Activated naive CD8-positive, alpha-beta T cell treated with anti-CD3 and anti-CD28 coated beads for 36 hours (primary cell): Measurements from ENCODE around the gene TMTC3. TPM values are rescaled to one million over a fixed set of nuclear protein-coding genes. Genes with fewer than 3 reads are reported as not detected.

ENCODE experiments used
- DNase-seq: peaks from one replicate; pipeline ENCODE4 v3.0.0; 2021
- H3K27ac Mint-ChIP-seq: one replicate; pipeline ENCODE4 v1.8.0; 2022; ENCODE audit warnings: mild to moderate bottlenecking, moderate library complexity, mixed read lengths
- H3K27me3 Mint-ChIP-seq: one replicate; pipeline ENCODE4 v1.8.0; 2022; ENCODE audit warnings: mild to moderate bottlenecking, mixed read lengths
- H3K36me3 Mint-ChIP-seq: one replicate; pipeline ENCODE4 v1.8.0; 2021; ENCODE audit warnings: mild to moderate bottlenecking, mixed read lengths
- H3K4me1 Mint-ChIP-seq: one replicate; pipeline ENCODE4 v1.8.0; 2021; ENCODE audit warnings: mixed read lengths
- H3K4me3 Mint-ChIP-seq: one replicate; pipeline ENCODE4 v1.8.0; 2022; ENCODE audit warnings: mild to moderate bottlenecking, moderate library complexity, mixed read lengths
- H3K9me3 Mint-ChIP-seq: one replicate; pipeline ENCODE4 v1.8.0; 2022; ENCODE audit warnings: mixed read lengths
- total RNA-seq, 2 experiments: library from RNA; stranded (reverse); gene quantifications; one replicate each; pipeline ENCODE4 v1.2.3, GENCODE V29; 2021

TMTC3 gene
- total RNA-seq, 2 experiments from 2014 or later, result 4.7 to 4.9 TPM

- Mint-ChIP-seq H3K36me3 (no peaks in the 10 kb centered on the region), H3K9me3 (peaks cover 4% of the 10 kb centered on the region), H3K4me3 (no peak overlapping the region), H3K27me3 (no peaks in the 10 kb centered on the region), H3K27ac (no peak overlapping the region), H3K4me1 (no peaks in the 10 kb centered on the region)
- DNase-seq, result no peak
Measured at GRCh38 chr12:88227263-88227662, 85.2 kb downstream of the TMTC3 start.

- no peaks in the 10 kb centered on the region for H3K4me1 Mint-ChIP-seq
- DNase-seq, result no peak
- H3K27me3 Mint-ChIP-seq, result no peaks in the 10 kb centered on the region
- H3K4me3 Mint-ChIP-seq, result no peak overlapping the region
- H3K36me3 Mint-ChIP-seq, result no peaks in the 10 kb centered on the region
- peaks cover 4% of the 10 kb centered on the region for H3K9me3 Mint-ChIP-seq
- H3K27ac Mint-ChIP-seq, result no peak overlapping the region
Measured at GRCh38 chr12:88227871-88228270, 85.8 kb downstream of the TMTC3 start.

- Mint-ChIP-seq H3K36me3 (no peaks in the 10 kb centered on the region), H3K4me3 (no peak overlapping the region), H3K27me3 (no peaks in the 10 kb centered on the region), H3K4me1 (no peaks in the 10 kb centered on the region), H3K9me3 (peaks cover 4% of the 10 kb centered on the region), H3K27ac (no peak overlapping the region)
- DNase-seq, result no peak
Measured at GRCh38 chr12:88228720-88229119, 86.6 kb downstream of the TMTC3 start.

GRCh38 chr12:88230271-88230670, 88.2 kb downstream of the TMTC3 start:
- Mint-ChIP-seq H3K27ac (no peak overlapping the region), H3K4me3 (no peak overlapping the region), H3K4me1 (no peaks in the 10 kb centered on the region), H3K36me3 (no peaks in the 10 kb centered on the region), H3K27me3 (no peaks in the 10 kb centered on the region), H3K9me3 (peaks cover 4% of the 10 kb centered on the region)
- no peak for DNase-seq

GRCh38 chr12:88235183-88235833, 93.2 kb downstream of the TMTC3 start:
- Mint-ChIP-seq H3K27me3 (no peaks in the 10 kb centered on the region), H3K4me1 (peaks cover 4% of the 10 kb centered on the region), H3K9me3 (peaks cover 6% of the 10 kb centered on the region), H3K27ac (no peak overlapping the region), H3K4me3 (no peak overlapping the region), H3K36me3 (peaks cover 2% of the 10 kb centered on the region)
- peak; percentile 14 for DNase-seq

GRCh38 chr12:88237954-88238353, 95.8 kb downstream of the TMTC3 start:
- Mint-ChIP-seq H3K27me3 (peaks cover 1% of the 10 kb centered on the region), H3K36me3 (peaks cover 2% of the 10 kb centered on the region), H3K4me1 (peaks cover 10% of the 10 kb centered on the region), H3K4me3 (no peak overlapping the region), H3K9me3 (peaks cover 6% of the 10 kb centered on the region), H3K27ac (no peak overlapping the region)
- no peak for DNase-seq

GRCh38 chr12:88238406-88238805, 96.3 kb downstream of the TMTC3 start:
- no peak overlapping the region for H3K4me3 Mint-ChIP-seq
- peaks cover 2% of the 10 kb centered on the region for H3K36me3 Mint-ChIP-seq
- H3K27ac Mint-ChIP-seq, result no peak overlapping the region
- peaks cover 5% of the 10 kb centered on the region for H3K27me3 Mint-ChIP-seq
- peaks cover 6% of the 10 kb centered on the region for H3K9me3 Mint-ChIP-seq
- no peak for DNase-seq
- H3K4me1 Mint-ChIP-seq, result peaks cover 10% of the 10 kb centered on the region

GRCh38 chr12:88241862-88242570, 99.9 kb downstream of the TMTC3 start:
- no peak overlapping the region for H3K4me3 Mint-ChIP-seq
- peaks cover 4% of the 10 kb centered on the region for H3K9me3 Mint-ChIP-seq
- no peak for DNase-seq
- H3K36me3 Mint-ChIP-seq, result peaks cover 2% of the 10 kb centered on the region
- H3K27ac Mint-ChIP-seq, result peak overlapping the region; percentile 68
- peaks cover 10% of the 10 kb centered on the region for H3K4me1 Mint-ChIP-seq
- peaks cover 12% of the 10 kb centered on the region for H3K27me3 Mint-ChIP-seq

- peaks cover 4% of the 10 kb centered on the region for H3K9me3 Mint-ChIP-seq
- H3K27ac Mint-ChIP-seq, result peak overlapping the region; percentile 68
- H3K36me3 Mint-ChIP-seq, result peaks cover 2% of the 10 kb centered on the region
- H3K27me3 Mint-ChIP-seq, result peaks cover 12% of the 10 kb centered on the region
- peaks cover 8% of the 10 kb centered on the region for H3K4me1 Mint-ChIP-seq
- no peak for DNase-seq
- H3K4me3 Mint-ChIP-seq, result no peak overlapping the region
Measured at GRCh38 chr12:88242571-88242925, 100.4 kb downstream of the TMTC3 start.

GRCh38 chr12:88242939-88243338, 100.8 kb downstream of the TMTC3 start:
- H3K9me3 Mint-ChIP-seq, result peaks cover 4% of the 10 kb centered on the region
- peaks cover 2% of the 10 kb centered on the region for H3K36me3 Mint-ChIP-seq
- peak overlapping the region; percentile 68 for H3K27ac Mint-ChIP-seq
- DNase-seq, result no peak
- peaks cover 6% of the 10 kb centered on the region for H3K4me1 Mint-ChIP-seq
- H3K4me3 Mint-ChIP-seq, result no peak overlapping the region
- H3K27me3 Mint-ChIP-seq, result peaks cover 12% of the 10 kb centered on the region

- H3K4me3 Mint-ChIP-seq, result no peak overlapping the region
- peaks cover 6% of the 10 kb centered on the region for H3K4me1 Mint-ChIP-seq
- DNase-seq, result no peak
- peaks cover 2% of the 10 kb centered on the region for H3K36me3 Mint-ChIP-seq
- H3K27ac Mint-ChIP-seq, result no peak overlapping the region
- peaks cover 4% of the 10 kb centered on the region for H3K9me3 Mint-ChIP-seq
- H3K27me3 Mint-ChIP-seq, result peaks cover 12% of the 10 kb centered on the region
Measured at GRCh38 chr12:88243982-88244381, 101.9 kb downstream of the TMTC3 start.

GRCh38 chr12:88245905-88246304, 103.8 kb downstream of the TMTC3 start:
- Mint-ChIP-seq H3K27ac (no peak overlapping the region), H3K27me3 (peaks cover 12% of the 10 kb centered on the region), H3K4me3 (no peak overlapping the region), H3K4me1 (peaks cover 6% of the 10 kb centered on the region), H3K9me3 (no peaks in the 10 kb centered on the region), H3K36me3 (no peaks in the 10 kb centered on the region)
- DNase-seq, result no peak

- H3K4me3 Mint-ChIP-seq, result no peak overlapping the region
Measured at GRCh38 chr12:88247241-88247643, 105.1 kb downstream of the TMTC3 start.

GRCh38 chr12:88248606-88249005, 106.5 kb downstream of the TMTC3 start:
- no peaks in the 10 kb centered on the region for H3K9me3 Mint-ChIP-seq
- H3K36me3 Mint-ChIP-seq, result no peaks in the 10 kb centered on the region
- no peak for DNase-seq
- H3K27ac Mint-ChIP-seq, result no peak overlapping the region
- peaks cover 7% of the 10 kb centered on the region for H3K27me3 Mint-ChIP-seq
- no peak overlapping the region for H3K4me3 Mint-ChIP-seq
- no peaks in the 10 kb centered on the region for H3K4me1 Mint-ChIP-seq

More at GRCh38 chr12:88247241-88247643, 105.1 kb downstream of the TMTC3 start:
- Mint-ChIP-seq H3K36me3 (no peaks in the 10 kb centered on the region), H3K27ac (no peak overlapping the region), H3K9me3 (no peaks in the 10 kb centered on the region), H3K4me1 (peaks cover 4% of the 10 kb centered on the region), H3K27me3 (peaks cover 12% of the 10 kb centered on the region)
- DNase-seq, result no peak
